Urothelium cell line (cell line): Measurements from ENCODE around the gene GFPT1.
"Not testable (repeated sequence)": the region's sequence is repeated elsewhere in the genome, so short reads cannot be mapped to it uniquely, and the experiment has no call there.

Experiments used
- DNase-seq: peaks from one replicate; pipeline ENCODE4 v3.0.0; 2011; ENCODE audit warnings: low spot score, mixed read lengths
- FAIRE-seq: peaks from 2 replicates; lab custom pipeline; 2011; peaks lifted over from hg19 to GRCh38; lab: Jason Lieb, UNC

The GFPT1 gene

DNA sequence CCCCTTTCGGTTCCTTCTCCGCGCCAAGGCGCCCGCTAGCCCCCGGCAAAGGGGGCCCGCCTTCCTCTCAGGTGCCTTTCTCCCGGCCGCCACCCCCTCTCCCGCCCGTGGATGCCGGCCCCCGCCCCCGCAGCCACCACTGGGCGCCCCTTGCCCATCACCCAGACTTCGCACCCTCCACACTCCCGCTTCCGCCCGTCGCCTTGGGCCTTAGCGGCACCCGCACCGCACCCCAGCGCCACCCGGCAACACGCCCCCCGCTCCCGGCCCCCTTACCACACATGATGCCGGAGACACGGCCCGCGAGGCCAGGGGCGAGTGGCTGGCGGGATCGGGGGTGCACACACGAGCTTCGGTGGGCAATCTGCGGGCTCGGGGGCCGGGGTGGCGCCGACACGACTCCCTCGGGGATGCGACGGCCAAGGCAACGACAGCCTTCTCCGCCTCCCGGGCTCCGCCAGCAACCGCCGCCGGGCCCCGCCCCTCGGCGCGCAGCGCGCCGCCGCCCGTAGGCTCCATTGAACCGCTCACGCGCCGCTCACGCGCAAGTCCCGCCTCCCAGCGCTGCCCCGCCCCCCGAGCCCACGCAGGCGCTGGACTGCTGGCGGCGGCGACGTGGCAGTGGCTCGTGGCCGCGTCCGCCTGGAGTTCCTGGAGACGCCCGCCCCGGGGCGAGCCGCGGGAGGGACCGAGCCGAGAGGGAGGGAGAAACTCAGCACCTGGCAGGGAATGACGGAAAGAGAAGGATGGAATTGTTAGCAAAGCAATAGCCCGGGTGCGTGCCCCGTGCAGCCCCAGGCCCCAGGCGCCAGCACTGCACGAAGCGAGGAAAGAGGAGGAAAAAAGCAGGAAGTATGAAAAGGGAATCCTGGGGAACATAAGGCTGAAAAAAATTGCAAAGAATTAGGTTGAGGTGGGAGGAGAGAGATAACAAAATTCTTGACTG, at the start of gene GFPT1:
Gene GFPT1 (minus strand): TSS at position 439 of the 946 bp plus-strand sequence. CDS start 156 bp downstream, at position 283.
- FAIRE-seq (peak; percentile 76), DNase-seq (peak; percentile 98)

DNA sequence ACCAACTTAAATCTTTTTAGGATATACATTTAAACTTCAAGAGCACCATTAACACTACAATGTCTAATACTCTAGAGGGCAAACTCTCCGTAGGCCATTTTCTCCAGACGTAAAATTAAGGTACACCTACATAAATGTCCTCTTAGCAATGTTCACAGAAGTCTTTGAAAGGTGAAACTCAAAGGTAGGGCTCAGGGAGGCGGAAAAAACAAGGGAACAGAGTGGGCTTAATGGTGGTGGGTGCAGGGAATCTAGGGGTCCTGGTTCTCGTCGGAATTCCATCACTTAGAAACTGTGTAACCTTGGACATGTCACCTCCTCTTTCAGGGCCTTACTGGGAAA, 49.5 kb upstream of the GFPT1 start:
- DNase-seq (no peak), FAIRE-seq (no peak)

DNA sequence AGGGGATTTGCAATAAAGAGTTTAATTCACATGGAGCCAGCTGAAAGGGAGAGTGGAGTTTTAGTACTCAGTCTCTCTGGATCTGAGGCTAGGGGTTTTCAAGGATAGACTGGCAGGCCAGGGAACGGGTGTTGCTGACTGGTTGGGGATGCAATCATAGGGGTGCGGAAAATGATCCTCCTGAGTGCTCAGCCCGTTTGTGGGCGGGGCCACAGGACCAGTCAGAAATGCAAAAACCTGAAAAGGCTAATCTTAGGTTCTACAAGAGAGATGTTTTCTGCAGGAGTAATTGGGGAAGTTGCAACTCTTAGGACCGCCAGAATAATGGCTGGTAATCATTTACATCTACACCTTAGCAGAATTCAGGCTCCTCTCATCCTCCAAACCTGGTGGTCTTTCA, 47.7 kb upstream of the GFPT1 start:
- no peak for FAIRE-seq
- DNase-seq, result no peak

DNA sequence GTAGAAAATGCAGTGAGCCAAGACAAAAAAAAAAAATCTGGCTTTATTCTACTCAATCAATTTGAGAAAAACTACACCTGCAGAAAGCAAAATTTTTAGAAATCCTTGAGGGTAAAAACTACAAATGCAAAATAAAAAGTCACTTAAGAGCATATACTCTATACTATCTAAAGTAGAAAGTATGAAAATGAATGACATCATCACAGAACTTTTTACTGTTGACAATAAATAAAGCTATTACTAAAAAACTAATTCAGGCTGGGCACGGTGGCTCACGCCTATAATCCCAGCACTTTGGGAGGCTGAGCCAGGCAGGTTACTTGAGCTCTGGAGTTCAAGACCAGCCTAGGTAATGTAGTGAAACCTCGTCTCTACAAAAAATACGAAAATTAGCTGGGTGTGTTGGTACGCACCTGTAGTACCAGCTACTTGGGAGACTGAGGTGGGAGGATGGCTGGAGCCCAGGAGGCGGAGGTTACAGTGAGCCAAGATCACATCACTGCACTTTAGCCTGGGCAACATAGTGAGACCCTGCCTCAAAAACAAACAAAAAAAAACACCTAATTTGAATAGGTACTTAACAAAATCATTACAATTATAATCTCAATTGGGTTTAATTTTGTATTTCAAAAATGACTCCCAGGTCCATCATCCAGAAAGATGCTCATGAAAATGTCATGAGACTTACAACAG, 42.6 kb upstream of the GFPT1 start:
- DNase-seq, result no peak
- no peak for FAIRE-seq

DNA sequence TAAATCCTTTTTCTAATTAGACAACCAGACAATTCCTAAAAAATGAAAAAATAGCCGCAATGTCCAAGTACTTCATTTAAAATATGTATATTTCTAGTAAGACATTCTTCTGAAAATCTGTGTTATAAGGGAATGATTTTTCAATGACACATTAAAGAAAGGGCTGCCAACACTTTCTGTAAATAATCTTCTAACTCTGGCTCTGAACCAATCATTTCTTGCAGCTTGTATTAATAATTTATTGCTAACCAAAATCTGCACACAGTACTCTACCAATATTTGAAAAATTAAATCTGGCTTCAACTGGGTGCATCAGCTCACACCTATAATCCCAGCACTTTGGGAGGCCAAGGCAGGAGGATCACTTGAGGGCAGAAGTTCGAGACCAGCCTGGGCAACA, 42.0 kb upstream of the GFPT1 start:
- FAIRE-seq (no peak), DNase-seq (no peak)

DNA sequence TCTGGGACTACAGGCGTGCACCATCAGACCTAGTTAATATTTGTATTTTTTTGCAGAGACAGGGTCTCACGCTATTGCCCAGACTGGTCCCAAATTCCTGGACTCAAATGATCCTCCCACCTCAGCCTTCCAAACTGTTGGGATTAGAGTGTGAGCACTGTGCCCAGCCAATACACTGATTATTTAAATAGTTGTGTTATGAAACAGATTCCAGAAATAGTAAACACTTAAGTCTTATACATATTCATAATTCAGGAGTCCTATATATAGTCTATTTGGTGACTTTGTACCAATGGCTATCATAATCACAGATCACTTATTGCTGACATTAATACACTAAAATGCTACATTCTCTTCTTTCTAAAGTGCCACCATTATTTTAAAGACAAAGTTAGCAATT, 37.4 kb upstream of the GFPT1 start:
- FAIRE-seq, result no peak

DNA sequence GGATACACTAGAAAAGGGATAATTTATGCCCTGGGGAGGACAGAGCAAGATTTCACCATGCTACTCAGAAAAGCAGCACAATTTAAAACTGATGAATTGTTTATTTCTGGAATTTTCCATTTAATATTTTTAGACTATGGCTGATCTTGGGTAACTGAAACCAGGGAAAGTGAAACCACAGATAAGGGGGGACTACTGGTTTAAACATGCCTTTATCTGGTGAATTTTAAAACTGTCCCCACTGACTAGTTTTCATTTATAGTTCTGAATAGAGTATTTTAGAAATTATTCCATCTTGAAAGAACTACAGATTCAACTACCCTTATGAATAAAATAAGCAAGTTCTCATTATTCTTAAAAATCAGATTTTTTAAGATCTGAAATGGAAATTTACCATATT, 35.2 kb upstream of the GFPT1 start:
- FAIRE-seq (no peak), DNase-seq (no peak)

More for the DNA sequence above, 37.4 kb upstream of the GFPT1 start:
- DNase-seq, result no peak

DNA sequence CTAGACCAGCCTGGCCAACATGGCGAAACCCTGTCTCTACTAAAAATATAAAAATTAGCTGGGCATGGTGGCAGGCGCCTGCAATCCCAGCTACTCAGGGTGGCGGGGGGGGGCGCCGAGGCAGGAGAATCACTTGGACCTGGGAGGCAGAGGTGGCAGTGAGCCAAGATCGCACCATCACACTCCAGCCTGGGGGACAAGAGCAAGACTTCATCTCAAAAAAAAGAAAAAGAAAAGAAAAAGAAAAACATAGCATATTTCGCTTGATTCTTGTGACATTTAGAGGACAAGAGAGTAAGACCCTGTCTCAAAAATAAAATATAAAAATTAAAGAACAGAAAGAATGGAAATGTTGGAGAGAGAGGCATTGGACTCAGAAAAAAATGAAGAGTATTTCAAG, 32.1 kb upstream of the GFPT1 start:
- not testable (repeated sequence) for DNase-seq, FAIRE-seq

DNA sequence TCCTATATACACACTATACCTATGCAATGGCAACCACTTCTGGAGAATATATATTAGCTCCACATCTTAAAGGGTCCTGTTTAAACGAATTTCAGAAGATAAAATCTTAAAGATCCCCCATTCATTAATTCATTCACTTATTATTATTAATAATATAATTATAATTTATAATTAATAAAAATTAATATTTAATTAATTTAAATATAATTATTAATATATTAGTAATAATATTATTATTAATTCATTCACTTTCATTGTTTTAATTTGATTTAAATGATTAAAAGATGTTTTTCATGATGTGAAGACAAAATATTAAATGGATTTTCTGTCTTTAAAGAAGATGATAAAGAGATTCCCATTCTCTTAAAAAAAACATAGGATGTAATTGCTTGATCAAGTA, 29.1 kb upstream of the GFPT1 start:
- DNase-seq, result no peak
- no peak for FAIRE-seq

DNA sequence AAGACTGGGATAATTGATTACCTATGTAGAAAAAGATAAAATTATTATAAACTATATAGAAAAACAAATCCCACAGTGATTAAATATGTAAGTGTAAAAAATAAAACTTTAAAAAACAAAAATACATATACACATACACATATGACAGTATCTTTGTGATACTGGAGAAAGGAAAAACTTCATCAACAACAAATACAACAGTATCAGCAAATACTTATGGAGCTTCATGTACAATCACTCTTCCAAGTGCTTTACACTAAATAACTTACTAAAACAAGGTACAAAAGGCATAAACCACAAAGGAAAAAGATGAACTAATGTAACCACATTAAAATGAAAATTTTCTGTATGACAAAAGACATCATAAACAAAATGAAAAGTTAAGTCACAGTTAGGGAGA, 24.1 kb upstream of the GFPT1 start:
- no peak for FAIRE-seq
- DNase-seq, result no peak

DNA sequence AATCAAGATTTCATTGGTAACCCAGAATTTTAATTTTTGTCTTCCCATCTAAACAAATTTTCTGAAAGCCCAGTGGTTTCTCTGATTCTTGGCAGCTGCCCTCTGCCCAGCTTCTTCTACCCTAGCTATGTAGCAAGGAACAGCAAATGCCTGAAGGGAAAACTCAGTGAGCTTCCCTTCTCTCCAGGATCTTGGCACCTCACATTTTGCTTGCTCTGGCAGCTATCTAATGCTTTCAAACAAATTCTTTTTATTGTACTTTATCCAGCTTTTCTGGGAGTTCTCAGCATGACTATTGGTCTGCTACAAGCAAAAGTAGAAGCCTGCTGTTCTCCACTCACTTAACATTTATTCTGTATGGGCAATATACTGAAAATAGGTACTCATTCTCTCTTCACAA, 18.3 kb upstream of the GFPT1 start:
- DNase-seq, result no peak
- no peak for FAIRE-seq

DNA sequence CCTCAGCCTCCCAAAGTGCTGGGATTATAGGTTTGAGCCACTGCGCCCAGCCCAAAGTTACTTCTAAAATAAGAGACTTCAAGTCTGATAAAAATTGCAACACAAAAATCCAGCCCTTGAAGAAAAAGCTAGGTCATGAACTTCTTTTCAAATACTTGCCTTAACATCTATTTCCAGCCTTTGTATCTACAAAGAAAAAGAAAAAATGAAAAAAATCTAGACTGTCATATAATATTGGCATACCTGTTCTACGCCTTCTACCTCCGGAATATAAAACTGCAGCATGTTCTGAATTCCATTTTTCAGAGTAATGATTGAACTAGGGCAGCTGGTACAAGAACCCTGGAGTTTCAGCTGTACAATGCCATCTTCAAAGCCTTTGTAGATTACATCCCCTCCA, 13.1 kb upstream of the GFPT1 start:
- FAIRE-seq, result no peak
- no peak for DNase-seq

DNA sequence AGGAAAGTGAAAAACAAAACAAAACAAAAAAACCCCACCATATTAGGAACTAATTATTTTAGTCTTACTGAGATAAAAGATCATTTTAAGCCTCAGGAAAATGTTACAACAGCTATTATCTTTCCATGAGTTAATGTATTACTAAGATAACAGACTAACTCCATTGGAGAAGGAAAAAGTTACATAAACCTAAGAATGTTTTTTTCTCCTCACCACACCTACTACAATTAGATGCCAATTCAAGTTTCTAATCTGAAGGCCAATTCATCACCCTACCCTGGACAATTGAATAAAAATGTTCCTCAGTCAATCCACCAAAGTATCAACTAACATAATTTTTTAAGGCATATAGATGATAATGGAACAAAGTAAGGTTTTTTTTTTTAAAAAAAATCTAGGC, 10.2 kb upstream of the GFPT1 start:
- no peak for DNase-seq
- no peak for FAIRE-seq

DNA sequence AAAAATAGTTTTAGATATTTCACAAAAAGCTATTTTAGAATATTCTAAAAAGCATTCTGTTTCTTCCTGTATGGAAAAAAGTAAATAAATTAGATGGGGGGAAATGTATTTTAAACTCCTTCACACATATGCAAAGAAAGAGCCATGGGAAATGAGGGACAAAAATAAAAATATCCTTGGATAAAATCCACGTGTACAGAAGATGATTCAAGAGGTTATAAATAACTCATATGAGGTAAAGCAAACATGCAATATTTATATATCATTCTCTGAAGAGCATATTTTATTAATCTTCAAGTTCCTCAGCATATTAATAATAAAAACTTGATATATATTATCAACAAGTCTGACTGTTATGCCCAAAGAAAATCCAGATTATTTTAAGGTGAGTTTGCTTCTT, 8.8 kb upstream of the GFPT1 start:
- no peak for FAIRE-seq

DNA sequence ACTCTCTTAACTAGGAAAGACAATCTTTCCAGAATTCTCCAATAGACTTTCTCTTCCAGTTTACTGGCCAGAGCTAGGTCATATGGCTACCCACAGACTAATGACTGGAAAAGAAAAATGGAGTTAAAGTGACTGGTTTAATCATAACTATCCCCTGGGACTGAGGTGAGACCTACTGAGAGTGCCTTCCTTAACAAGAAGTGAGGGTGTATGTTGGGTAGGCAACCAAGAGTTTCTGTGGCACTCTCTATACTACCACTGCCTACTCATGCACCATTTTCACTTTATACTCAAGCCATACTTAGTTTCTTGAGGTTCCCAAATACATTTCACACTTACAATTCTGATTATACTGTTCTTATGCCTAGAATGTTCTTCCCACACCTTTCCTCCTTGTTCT, 6.9 kb upstream of the GFPT1 start:
- DNase-seq (no peak), FAIRE-seq (no peak)

More for the DNA sequence above, 8.8 kb upstream of the GFPT1 start:
- DNase-seq, result no peak

DNA sequence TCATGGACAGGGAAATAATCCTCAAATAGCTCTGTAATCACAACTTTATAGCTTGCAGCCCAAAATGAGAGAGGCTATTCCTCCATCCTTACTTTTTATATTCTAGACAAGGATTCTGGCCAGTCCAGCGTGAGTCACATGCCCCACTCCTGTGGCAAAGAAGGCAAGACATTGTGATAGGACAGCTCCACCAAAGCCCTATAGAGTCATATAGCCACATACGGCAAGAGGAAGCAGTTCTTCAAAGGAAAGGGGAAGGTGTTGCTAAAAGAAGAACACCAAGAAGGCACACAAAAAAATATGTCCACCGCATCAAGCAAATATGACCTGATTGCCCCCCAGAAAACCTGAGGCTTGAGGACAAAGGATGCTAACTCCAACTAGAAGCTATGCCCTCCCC, 3.4 kb upstream of the GFPT1 start:
- FAIRE-seq (no peak), DNase-seq (no peak)

DNA sequence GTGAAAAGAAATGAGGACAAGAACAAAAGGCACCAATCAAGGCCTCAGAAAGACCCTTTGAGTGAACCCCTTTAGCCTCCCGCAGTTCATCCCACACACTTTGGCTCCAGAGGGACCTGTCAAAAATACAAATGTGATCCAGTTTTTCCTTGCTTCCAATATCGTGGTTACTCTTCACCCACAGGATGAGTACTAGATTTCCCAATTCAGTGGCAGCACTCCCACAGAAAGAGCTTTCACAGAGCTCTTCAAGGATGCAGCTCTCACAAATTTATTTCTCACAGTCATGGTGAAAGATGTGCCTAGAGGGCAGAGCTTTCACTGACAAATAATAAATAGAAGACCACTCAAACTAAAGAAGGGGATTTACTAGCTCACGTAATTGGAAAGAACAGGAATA, 3.0 kb upstream of the GFPT1 start:
- FAIRE-seq, result no peak
- no peak for DNase-seq

DNA sequence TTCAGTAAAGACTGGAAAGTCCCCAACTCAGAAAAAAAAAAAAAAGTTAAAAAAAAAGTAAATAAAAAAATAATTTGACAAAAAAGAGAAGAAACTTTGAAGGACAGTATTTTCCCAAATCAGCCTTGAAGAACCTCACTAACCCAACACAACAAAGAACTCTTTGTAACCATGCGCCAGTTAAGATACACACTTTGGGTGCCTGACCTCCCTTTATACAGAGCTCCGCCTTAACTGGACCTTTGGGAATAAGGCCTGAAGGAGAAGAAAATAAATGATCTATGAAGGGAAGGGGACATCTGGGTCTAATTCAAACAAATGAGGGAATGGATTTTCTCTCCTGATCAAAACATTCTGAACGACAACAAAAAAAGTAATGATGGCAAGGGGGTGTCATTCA, 2.2 kb upstream of the GFPT1 start:
- FAIRE-seq (no peak), DNase-seq (no peak)

DNA sequence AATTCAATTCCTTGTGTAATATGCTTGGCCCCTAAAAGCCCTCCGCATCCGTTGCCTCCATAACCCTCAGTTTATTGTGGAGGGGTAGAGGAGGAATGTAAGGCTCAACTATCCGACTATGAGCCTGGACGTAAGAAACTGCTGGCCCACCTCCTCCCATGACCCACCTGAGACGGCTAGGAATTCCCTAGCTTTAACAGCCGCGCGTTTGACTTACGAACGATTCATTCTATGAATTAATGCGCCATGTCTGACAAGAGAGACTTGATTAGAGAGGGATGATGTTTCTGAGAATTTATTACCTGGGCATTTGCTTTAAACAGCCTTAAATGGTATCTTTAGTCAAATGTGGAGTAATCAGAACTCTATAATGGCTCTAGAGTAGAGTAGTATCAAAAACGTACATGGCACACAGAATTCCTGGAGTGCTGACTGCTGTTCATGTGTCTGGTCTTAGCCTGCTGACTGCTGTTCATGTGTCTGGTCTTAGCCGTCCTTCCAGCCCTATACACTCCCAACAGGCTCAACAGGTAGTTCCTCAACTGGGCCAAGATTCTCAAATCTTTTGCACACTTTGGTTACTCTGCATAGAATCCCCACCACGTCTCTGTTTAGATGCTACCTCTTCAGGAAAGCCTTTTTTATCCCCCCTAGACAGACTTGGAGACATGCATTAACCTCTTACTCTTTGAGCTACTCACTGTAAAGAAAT, 899 bp upstream of the GFPT1 start:
- DNase-seq, result peak; percentile 14
- FAIRE-seq, result no peak

DNA sequence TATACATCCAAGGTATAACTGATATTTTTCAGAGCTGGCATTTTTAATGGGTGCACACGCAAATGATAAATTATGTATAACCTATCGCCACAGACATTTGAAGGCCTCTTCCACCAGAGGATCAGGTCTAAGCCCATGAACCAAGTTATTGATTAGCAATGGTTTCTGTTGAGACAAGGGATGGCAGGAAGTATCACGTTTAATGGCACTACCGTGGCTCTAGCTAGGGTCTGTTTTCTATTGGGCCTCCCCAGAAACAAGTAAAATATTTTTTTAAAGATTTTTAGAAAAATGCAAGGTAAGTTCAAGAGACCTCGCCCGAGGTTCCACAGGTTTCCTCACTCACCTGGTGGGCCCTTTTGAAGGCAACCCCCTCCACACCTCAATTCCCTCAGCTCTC, 667 bp downstream of the GFPT1 start:
- DNase-seq (no peak), FAIRE-seq (no peak)

DNA sequence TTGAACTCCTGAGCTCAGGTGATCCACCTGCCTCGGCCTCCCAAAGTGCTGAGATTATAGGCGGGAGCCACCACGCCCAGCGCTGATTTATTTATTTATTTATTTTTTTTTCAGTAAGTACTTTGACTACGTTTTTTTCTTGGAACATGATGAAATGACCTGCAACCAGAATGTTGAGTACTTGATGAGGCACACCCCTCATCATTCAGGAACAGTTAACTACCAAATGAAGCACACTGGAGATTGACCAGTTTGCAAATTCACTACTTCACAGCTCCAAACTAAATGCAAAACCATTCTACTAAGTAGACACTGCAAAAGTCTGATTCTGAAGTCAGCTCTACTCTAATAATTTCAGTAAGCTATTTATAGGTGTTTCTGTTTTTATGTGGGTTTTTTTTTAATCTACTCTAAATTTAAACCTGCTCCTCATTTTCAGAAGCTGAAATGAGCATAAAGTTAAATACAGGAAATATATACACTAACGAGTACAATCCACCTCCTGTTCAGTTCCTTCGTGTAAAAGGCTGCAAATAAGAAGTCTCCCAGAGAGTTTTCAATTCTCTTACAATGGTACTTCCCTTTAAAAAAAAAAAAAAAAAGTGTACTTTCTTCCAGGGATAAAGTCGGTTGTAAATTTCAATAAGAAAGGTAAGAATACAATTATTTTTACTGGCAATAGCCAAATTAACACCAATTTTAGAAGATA, 1.4 kb downstream of the GFPT1 start:
- no peak for FAIRE-seq
- DNase-seq, result no peak
